SK-N-SH treated with all-trans-retinoic acid at 6 μM for 48 hours (cell line): Measurements from ENCODE around the gene SYNGR3.

Experiments
- ATAC-seq: fragments of 200-7000 bp; cut with Tn5 transposase; 3 replicates; pipeline ENCODE4 v1.9.1; 2020; ENCODE audit warnings: mild to moderate bottlenecking, moderate library complexity
- ARNTL ChIP-seq: fragments of 450-650 bp; formaldehyde crosslinking; IDR thresholded peaks from 2 replicates; pipeline ENCODE4 v1.5.0; 2020; ENCODE audit warnings: low read depth, mild to moderate bottlenecking, moderate library complexity, borderline replicate concordance
- CSDC2 ChIP-seq: fragments of 250-450 bp; sonication (Bioruptor Pico); IDR thresholded peaks from 2 replicates; pipeline ENCODE4 v1.5.0; 2020; ENCODE audit warnings: mild to moderate bottlenecking, moderate library complexity
- GLIS3 ChIP-seq: fragments of 250-450 bp; sonication (Bioruptor Pico); IDR thresholded peaks from 2 replicates; pipeline ENCODE4 v1.5.0; 2020; ENCODE audit warnings: mild to moderate bottlenecking, moderate library complexity
- ISL1 ChIP-seq: fragments of 250-450 bp; sonication (Bioruptor Pico); IDR thresholded peaks from 2 replicates; pipeline ENCODE4 v2.1.2; 2022; ENCODE audit warnings: mild to moderate bottlenecking, moderate library complexity
- SNAI2 ChIP-seq: fragments of 250-450 bp; sonication (Bioruptor Pico); IDR thresholded peaks from 2 replicates; pipeline ENCODE4 v1.5.0; 2020; ENCODE audit warnings: mild to moderate bottlenecking, moderate library complexity
- TCF4 ChIP-seq: fragments of 250-450 bp; sonication (Bioruptor Pico); IDR thresholded peaks from 2 replicates; pipeline ENCODE4 v1.8.0; 2021; ENCODE audit warnings: mild to moderate bottlenecking, moderate library complexity, borderline replicate concordance
- TOX ChIP-seq: fragments of 250-450 bp; sonication (Bioruptor Pico); IDR thresholded peaks from 2 replicates; pipeline ENCODE4 v1.8.0; 2021; ENCODE audit warnings: mild to moderate bottlenecking, moderate library complexity, borderline replicate concordance
- ZC3H10 ChIP-seq: fragments of 250-450 bp; sonication (Bioruptor Pico); IDR thresholded peaks from 2 replicates; pipeline ENCODE4 v1.5.1; 2021; ENCODE audit warnings: mild to moderate bottlenecking, moderate library complexity
- ZFP3 ChIP-seq: fragments of 250-450 bp; sonication (Bioruptor Pico); IDR thresholded peaks from 2 replicates; pipeline ENCODE4 v1.5.0; 2020; ENCODE audit warnings: mild to moderate bottlenecking, moderate library complexity
- ZFP30 ChIP-seq: fragments of 450-650 bp; formaldehyde crosslinking; IDR thresholded peaks from 2 replicates; pipeline ENCODE4 v1.5.0; 2022; ENCODE audit warnings: mild to moderate bottlenecking, moderate library complexity
- ZNF565 ChIP-seq: fragments of 450-650 bp; formaldehyde crosslinking; conservative IDR thresholded peaks from 2 replicates; pipeline ENCODE4 v1.5.0; 2020; ENCODE audit warnings: low read depth, mild to moderate bottlenecking, moderate library complexity
- ZNF8 ChIP-seq: fragments of 450-650 bp; formaldehyde crosslinking; IDR thresholded peaks from 2 replicates; pipeline ENCODE4 v1.5.0; 2020; ENCODE audit warnings: mild to moderate bottlenecking, moderate library complexity
- TF ChIP-seq, protein P1 (sequence below): fragments of 250-450 bp; sonication (Bioruptor Pico); IDR thresholded peaks from 2 replicates; pipeline ENCODE4 v1.5.0; 2020; ENCODE audit warnings: mild to moderate bottlenecking, moderate library complexity
- TF ChIP-seq, protein P2 (sequence below): fragments of 250-450 bp; sonication (Bioruptor Pico); IDR thresholded peaks from 2 replicates; pipeline ENCODE4 v1.5.1; 2020; ENCODE audit warnings: low read depth, mild to moderate bottlenecking, moderate library complexity
- TF ChIP-seq, protein P3 (sequence below): fragments of 250-450 bp; sonication (Bioruptor Pico); IDR thresholded peaks from 2 replicates; pipeline ENCODE4 v1.5.1; 2021; ENCODE audit warnings: mild to moderate bottlenecking, moderate library complexity
- TF ChIP-seq, protein P4 (sequence below): fragments of 250-450 bp; sonication (Bioruptor Pico); IDR thresholded peaks from 2 replicates; pipeline ENCODE4 v1.8.0; 2021; ENCODE audit warnings: low read depth, mild to moderate bottlenecking, moderate library complexity, borderline replicate concordance

The SYNGR3 gene

DNA sequence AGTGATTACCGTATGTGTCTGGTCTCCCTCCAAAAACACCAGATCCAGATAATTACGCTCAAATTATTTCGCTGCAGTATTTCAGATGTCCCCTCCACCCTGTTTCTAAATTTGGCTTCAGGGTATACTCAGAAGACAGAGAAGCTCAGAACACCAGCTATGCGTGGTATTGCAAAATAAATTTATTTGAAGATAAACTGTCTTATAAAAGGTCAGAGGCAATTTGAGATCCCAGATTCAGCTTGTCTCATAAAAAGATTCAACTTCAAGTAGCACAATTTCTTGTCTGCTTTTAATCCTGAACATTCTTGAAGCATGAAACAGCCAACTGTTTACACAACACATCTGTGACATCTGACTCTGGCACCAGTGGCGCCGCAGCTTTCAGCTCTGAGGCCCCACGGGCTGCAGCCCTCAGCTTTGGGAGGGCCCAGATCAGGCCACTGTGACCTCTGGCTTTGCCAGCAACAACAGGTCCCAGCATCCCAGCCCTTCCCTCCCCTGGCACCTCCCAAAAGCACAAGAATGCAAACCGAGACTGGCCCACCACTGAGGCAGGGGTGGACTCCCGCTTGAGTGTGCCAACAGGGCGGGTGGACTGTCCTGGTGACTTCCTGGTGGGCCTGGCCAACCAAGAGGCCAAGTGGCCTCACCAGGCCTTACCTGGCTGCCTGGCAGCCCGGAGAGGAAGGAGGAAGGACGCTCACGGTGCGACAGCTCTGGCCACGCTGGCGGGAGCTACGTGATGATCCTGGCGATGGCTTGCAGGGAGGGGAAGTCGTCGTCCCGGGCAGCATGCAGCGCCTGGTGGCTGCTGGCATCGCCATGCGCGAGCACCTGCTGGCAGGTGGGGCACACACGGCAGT, 8.0 kb downstream of the SYNGR3 start:
- no peak for ATAC-seq
- TF ChIP-seq, protein P1, sequence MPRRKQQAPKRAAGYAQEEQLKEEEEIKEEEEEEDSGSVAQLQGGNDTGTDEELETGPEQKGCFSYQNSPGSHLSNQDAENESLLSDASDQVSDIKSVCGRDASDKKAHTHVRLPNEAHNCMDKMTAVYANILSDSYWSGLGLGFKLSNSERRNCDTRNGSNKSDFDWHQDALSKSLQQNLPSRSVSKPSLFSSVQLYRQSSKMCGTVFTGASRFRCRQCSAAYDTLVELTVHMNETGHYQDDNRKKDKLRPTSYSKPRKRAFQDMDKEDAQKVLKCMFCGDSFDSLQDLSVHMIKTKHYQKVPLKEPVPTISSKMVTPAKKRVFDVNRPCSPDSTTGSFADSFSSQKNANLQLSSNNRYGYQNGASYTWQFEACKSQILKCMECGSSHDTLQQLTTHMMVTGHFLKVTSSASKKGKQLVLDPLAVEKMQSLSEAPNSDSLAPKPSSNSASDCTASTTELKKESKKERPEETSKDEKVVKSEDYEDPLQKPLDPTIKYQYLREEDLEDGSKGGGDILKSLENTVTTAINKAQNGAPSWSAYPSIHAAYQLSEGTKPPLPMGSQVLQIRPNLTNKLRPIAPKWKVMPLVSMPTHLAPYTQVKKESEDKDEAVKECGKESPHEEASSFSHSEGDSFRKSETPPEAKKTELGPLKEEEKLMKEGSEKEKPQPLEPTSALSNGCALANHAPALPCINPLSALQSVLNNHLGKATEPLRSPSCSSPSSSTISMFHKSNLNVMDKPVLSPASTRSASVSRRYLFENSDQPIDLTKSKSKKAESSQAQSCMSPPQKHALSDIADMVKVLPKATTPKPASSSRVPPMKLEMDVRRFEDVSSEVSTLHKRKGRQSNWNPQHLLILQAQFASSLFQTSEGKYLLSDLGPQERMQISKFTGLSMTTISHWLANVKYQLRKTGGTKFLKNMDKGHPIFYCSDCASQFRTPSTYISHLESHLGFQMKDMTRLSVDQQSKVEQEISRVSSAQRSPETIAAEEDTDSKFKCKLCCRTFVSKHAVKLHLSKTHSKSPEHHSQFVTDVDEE (CRISPR knock-in tag) = no peak
- TF ChIP-seq, protein P2, sequence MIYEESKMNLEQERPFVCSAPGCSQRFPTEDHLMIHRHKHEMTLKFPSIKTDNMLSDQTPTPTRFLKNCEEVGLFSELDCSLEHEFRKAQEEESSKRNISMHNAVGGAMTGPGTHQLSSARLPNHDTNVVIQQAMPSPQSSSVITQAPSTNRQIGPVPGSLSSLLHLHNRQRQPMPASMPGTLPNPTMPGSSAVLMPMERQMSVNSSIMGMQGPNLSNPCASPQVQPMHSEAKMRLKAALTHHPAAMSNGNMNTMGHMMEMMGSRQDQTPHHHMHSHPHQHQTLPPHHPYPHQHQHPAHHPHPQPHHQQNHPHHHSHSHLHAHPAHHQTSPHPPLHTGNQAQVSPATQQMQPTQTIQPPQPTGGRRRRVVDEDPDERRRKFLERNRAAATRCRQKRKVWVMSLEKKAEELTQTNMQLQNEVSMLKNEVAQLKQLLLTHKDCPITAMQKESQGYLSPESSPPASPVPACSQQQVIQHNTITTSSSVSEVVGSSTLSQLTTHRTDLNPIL = no peak
- TF ChIP-seq ZFP30 = no peak
- TF ChIP-seq, protein P3, sequence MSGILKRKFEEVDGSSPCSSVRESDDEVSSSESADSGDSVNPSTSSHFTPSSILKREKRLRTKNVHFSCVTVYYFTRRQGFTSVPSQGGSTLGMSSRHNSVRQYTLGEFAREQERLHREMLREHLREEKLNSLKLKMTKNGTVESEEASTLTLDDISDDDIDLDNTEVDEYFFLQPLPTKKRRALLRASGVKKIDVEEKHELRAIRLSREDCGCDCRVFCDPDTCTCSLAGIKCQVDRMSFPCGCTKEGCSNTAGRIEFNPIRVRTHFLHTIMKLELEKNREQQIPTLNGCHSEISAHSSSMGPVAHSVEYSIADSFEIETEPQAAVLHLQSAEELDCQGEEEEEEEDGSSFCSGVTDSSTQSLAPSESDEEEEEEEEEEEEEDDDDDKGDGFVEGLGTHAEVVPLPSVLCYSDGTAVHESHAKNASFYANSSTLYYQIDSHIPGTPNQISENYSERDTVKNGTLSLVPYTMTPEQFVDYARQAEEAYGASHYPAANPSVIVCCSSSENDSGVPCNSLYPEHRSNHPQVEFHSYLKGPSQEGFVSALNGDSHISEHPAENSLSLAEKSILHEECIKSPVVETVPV (CRISPR knock-in tag) = no peak
- TF ChIP-seq GLIS3 (CRISPR knock-in tag) = no peak
- no peak for TF ChIP-seq TCF4 (CRISPR knock-in tag)
- TF ChIP-seq, protein P4, sequence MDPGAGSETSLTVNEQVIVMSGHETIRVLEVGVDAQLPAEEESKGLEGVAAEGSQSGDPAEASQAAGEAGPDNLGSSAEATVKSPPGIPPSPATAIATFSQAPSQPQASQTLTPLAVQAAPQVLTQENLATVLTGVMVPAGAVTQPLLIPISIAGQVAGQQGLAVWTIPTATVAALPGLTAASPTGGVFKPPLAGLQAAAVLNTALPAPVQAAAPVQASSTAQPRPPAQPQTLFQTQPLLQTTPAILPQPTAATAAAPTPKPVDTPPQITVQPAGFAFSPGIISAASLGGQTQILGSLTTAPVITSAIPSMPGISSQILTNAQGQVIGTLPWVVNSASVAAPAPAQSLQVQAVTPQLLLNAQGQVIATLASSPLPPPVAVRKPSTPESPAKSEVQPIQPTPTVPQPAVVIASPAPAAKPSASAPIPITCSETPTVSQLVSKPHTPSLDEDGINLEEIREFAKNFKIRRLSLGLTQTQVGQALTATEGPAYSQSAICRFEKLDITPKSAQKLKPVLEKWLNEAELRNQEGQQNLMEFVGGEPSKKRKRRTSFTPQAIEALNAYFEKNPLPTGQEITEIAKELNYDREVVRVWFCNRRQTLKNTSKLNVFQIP (CRISPR knock-in tag) = no peak
- TF ChIP-seq, all 23 proteins: peak for 0

DNA sequence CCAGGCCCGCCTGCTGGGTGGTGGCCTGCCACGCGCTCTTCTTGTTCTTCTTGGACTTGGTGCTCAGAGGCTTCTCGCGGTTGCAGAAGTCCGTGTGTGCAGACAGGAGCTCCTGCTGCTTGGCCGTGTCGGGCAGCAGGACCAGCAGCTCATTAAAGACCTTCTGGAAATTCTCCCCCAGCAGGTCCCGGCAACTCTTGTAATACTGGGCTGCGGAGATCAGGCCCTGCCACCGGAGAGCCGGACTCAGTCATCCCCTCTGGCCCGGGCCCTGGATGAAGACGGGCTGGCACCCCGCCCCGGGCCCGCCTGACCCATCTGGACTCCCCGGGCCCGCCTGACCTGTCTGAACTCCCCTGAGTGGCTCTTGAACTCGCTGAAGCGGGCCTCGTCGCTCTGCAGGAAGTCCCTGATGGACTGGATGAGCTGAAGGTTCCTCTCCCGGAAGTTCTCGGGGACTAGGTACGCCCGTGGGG, 8.6 kb downstream of the SYNGR3 start:
- ATAC-seq = no peak

More for the DNA sequence above, 8.6 kb downstream of the SYNGR3 start:
- TF ChIP-seq ZFP3 (no peak), ZNF565 (CRISPR knock-in tag) (no peak), SNAI2 (CRISPR knock-in tag) (no peak), CSDC2 (no peak), ZC3H10 (CRISPR knock-in tag) (no peak), ARNTL (no peak), ISL1 (CRISPR knock-in tag) (no peak), ZNF8 (CRISPR knock-in tag) (no peak), TOX (no peak)
- TF ChIP-seq, protein P1 (CRISPR knock-in tag) = no peak
- TF ChIP-seq, protein P3 (CRISPR knock-in tag) = no peak
- TF ChIP-seq, protein P4 (CRISPR knock-in tag) = no peak
